Loucy (cell line): ENCODE results near the gene MAN2A2.
"Not testable (repeated sequence)": the region's sequence is repeated elsewhere in the genome, so short reads cannot be mapped to it uniquely, and the experiment has no call there.

Source experiments
- H2AFZ ChIP-seq: fragments of 200-600 bp; sonication (generic); 2 replicates; pipeline ENCODE4 v1.6.0; 2016; ENCODE audit warnings: antibody characterized with exemption, mild to moderate bottlenecking, low read length, moderate library complexity
- H3F3A ChIP-seq: fragments of 200-600 bp; 2 replicates; pipeline ENCODE4 v1.6.0; 2016; ENCODE audit warnings: antibody characterized with exemption, low read depth, mild to moderate bottlenecking
- H3K27me3 ChIP-seq: fragments of 200-600 bp; sonication (generic); 2 replicates; pipeline ENCODE4 v1.6.1; 2014; ENCODE audit warnings: low read length, mild to moderate bottlenecking; ENCODE audit not compliant: insufficient read depth, poor library complexity, severe bottlenecking
- H3K36me3 ChIP-seq: fragments of 200-600 bp; sonication (generic); 2 replicates; pipeline ENCODE4 v1.6.1; 2016; ENCODE audit warnings: low read length; ENCODE audit not compliant: insufficient read depth
- H3K4me1 ChIP-seq: fragments of 200-600 bp; sonication (generic); 2 replicates; pipeline ENCODE4 v1.5.1; 2014; ENCODE audit warnings: low read length, mild to moderate bottlenecking; ENCODE audit not compliant: insufficient read depth, poor library complexity, severe bottlenecking
- H3K4me2 ChIP-seq: fragments of 200-600 bp; sonication (generic); 2 replicates; pipeline ENCODE4 v1.6.0; 2014; ENCODE audit warnings: antibody characterized with exemption, low read length, low read depth, mild to moderate bottlenecking; ENCODE audit not compliant: poor library complexity, severe bottlenecking
- H3K4me3 ChIP-seq: fragments of 200-600 bp; sonication (generic); 2 replicates; pipeline ENCODE4 v1.5.1; 2014; ENCODE audit warnings: low read length, mild to moderate bottlenecking, mixed read lengths; ENCODE audit not compliant: poor library complexity, severe bottlenecking
- H3K79me2 ChIP-seq: fragments of 200-600 bp; sonication (generic); 2 replicates; pipeline ENCODE4 v1.6.1; 2014; ENCODE audit warnings: low read length; ENCODE audit not compliant: insufficient read depth
- H3K9ac ChIP-seq: fragments of 200-600 bp; sonication (generic); 2 replicates; pipeline ENCODE4 v1.6.0; 2014; ENCODE audit warnings: mild to moderate bottlenecking, low read depth, low read length, moderate library complexity; ENCODE audit not compliant: poor library complexity, severe bottlenecking
- H3K9me2 ChIP-seq: fragments of 200-600 bp; sonication (generic); replicated peaks from 2 replicates; pipeline ENCODE4 v1.6.1; 2016; ENCODE audit warnings: low read depth, low read length, mixed read lengths
- H3K9me3 ChIP-seq: fragments of 200-600 bp; sonication (generic); 2 replicates; pipeline ENCODE4 v1.6.1; 2014; ENCODE audit warnings: mild to moderate bottlenecking, antibody characterized with exemption, low read length, low read depth; ENCODE audit not compliant: insufficient read depth
- H4K20me1 ChIP-seq: fragments of 200-600 bp; sonication (generic); 2 replicates; pipeline ENCODE4 v1.6.0; 2014; ENCODE audit warnings: antibody characterized with exemption, low read length, mild to moderate bottlenecking; ENCODE audit not compliant: insufficient read depth, poor library complexity, severe bottlenecking
- EZH2phosphoT487 ChIP-seq: fragments of 200-600 bp; IDR thresholded peaks from 2 replicates; pipeline ENCODE4 v1.6.1; 2018; ENCODE audit warnings: antibody characterized with exemption, mild to moderate bottlenecking, moderate library complexity, borderline replicate concordance
- TF ChIP-seq, protein P1 (sequence below): fragments of 200-600 bp; sonication (generic); conservative IDR thresholded peaks from 2 replicates; pipeline ENCODE4 v1.5.1; 2014; ENCODE audit warnings: mild to moderate bottlenecking, antibody characterized with exemption, low read length

MAN2A2 gene

DNA sequence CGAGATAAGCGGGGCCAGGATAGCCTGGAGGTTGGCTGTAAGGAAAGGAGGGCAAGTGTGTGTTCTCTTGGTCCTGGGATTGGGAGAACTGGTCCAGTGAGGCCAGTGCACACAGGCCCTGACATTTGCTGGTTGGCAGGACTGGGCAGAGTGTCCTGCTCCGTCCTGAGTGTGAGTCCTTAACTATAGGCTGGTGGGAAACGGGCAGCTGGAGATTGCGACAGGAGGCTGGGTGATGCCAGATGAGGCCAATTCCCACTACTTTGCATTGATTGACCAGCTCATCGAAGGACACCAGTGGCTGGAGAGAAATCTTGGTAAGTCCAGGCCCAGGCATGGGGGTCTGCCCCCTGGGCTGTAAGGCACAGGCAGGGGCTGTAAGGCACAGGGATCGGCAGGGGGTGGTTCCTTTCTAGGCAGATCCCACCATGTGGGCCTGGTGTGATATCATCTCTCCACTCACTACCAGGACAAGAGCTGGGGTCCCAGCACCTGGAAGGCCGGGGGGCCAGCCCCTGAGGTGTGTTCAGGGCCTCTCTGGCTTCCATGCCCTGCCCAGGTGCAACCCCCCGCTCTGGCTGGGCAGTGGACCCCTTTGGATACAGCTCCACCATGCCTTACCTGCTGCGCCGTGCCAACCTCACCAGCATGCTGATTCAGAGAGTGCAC lies 3.2 kb downstream of the MAN2A2 start:
- Histone ChIP-seq H3K4me1 (peaks cover 13% of the 10 kb centered on the region), H3K36me3 (peaks cover 6% of the 10 kb centered on the region; the same call in 1 of the 2 replicates), H2AFZ (no peak overlapping the region), H3K9ac (no peak overlapping the region), H3K27me3 (no peaks in the 10 kb centered on the region), H4K20me1 (no peaks in the 10 kb centered on the region), H3K9me2 (no peaks in the 10 kb centered on the region), H3K9me3 (no peaks in the 10 kb centered on the region), H3F3A (no peaks in the 10 kb centered on the region), H3K79me2 (peaks cover 19% of the 10 kb centered on the region; the same call in 1 of the 2 replicates), H3K4me3 (no peak overlapping the region), H3K4me2 (no peak overlapping the region)
- TF ChIP-seq EZH2phosphoT487, result no peak
- TF ChIP-seq, protein P1, sequence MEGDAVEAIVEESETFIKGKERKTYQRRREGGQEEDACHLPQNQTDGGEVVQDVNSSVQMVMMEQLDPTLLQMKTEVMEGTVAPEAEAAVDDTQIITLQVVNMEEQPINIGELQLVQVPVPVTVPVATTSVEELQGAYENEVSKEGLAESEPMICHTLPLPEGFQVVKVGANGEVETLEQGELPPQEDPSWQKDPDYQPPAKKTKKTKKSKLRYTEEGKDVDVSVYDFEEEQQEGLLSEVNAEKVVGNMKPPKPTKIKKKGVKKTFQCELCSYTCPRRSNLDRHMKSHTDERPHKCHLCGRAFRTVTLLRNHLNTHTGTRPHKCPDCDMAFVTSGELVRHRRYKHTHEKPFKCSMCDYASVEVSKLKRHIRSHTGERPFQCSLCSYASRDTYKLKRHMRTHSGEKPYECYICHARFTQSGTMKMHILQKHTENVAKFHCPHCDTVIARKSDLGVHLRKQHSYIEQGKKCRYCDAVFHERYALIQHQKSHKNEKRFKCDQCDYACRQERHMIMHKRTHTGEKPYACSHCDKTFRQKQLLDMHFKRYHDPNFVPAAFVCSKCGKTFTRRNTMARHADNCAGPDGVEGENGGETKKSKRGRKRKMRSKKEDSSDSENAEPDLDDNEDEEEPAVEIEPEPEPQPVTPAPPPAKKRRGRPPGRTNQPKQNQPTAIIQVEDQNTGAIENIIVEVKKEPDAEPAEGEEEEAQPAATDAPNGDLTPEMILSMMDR, result no peak

GRCh38 chr15:90907051-90907660 lies 4.1 kb downstream of the MAN2A2 start:
- no peaks in the 10 kb centered on the region for H3K27me3 ChIP-seq
- H3F3A ChIP-seq, result no peaks in the 10 kb centered on the region
- H3K4me3 ChIP-seq, result no peak overlapping the region
- TF ChIP-seq, protein P1, result no peak
- TF ChIP-seq EZH2phosphoT487, result no peak
- peaks cover 8% of the 10 kb centered on the region; the same call in 1 of the 2 replicates for H3K36me3 ChIP-seq
- H3K9ac ChIP-seq, result no peak overlapping the region
- peaks cover 19% of the 10 kb centered on the region; the same call in 1 of the 2 replicates for H3K79me2 ChIP-seq
- H3K9me2 ChIP-seq, result no peaks in the 10 kb centered on the region
- H3K4me2 ChIP-seq, result no peak overlapping the region
- no peaks in the 10 kb centered on the region for H3K9me3 ChIP-seq
- no peaks in the 10 kb centered on the region for H4K20me1 ChIP-seq
- H2AFZ ChIP-seq, result no peak overlapping the region
- peaks cover 7% of the 10 kb centered on the region for H3K4me1 ChIP-seq

DNA sequence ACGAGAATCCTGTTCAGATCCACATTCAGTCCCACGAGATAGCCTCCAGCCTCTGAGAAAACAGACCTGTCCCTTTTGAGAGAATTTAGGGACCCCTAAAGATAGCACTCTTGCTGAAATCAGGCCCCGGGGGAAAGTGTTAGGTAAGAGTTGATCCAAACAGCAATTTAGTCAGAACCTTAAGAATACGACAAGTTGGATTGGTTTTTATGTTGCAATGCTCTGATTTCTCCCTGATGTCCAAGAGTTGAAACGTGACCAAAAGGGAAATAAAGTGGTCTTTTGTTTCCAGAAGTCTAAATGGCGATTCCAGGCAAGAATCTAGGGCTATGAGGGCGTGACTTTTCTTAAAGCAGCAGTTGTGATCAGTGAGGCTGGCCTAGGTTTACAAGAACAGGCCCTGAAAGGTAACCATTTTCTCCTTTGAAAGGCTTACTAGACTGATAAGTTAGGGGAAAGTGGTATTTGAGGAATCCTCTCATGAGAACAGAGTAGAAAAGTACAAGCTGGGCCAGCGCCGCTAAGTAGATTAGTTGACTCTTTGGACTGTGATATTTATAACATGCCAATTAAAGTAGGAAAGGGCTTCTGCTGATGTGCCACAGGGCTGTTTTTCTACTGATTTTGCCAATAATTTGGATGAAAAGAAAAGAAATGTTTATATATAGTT lies 4.9 kb downstream of the MAN2A2 start:
- peaks cover 11% of the 10 kb centered on the region; the same call in 1 of the 2 replicates for H3K36me3 ChIP-seq

DNA sequence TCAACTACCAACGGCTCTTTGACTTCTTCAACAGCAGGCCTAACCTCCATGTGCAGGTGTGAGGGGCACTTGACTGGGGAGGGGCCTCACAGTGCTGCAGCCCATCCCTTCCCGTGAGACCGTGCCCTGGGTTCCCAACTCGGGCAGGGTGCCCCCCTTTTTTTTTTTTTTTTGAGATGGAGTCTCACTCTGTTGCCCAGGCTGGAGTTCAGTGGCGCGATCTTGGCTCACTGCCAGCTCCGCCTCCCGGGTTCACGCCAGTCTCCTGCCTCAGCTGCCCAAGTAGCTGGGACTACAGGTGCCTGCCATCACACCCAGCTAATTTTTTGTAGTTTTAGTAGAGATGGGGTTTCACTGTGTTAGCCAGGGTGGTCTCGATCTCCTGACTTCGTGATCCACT lies 6.3 kb downstream of the MAN2A2 start:
- peaks cover 21% of the 10 kb centered on the region; the same call in 1 of the 2 replicates for H3K36me3 ChIP-seq

More for the DNA sequence above, 4.9 kb downstream of the MAN2A2 start:
- H2AFZ ChIP-seq, result no peak overlapping the region
- no peak overlapping the region for H3K4me2 ChIP-seq
- H3K4me3 ChIP-seq, result no peak overlapping the region
- peaks cover 19% of the 10 kb centered on the region; the same call in 1 of the 2 replicates for H3K79me2 ChIP-seq
- TF ChIP-seq, protein P1, result no peak
- no peak for TF ChIP-seq EZH2phosphoT487
- H3F3A ChIP-seq, result no peaks in the 10 kb centered on the region
- H3K4me1 ChIP-seq, result peaks cover 7% of the 10 kb centered on the region
- H3K9me2 ChIP-seq, result no peaks in the 10 kb centered on the region
- no peaks in the 10 kb centered on the region for H4K20me1 ChIP-seq
- H3K27me3 ChIP-seq, result no peaks in the 10 kb centered on the region
- H3K9me3 ChIP-seq, result no peaks in the 10 kb centered on the region
- no peak overlapping the region for H3K9ac ChIP-seq

More for the DNA sequence above, 6.3 kb downstream of the MAN2A2 start:
- not testable (repeated sequence) for H3K4me1 ChIP-seq, H3K27me3 ChIP-seq, H3K4me3 ChIP-seq, H3F3A ChIP-seq, H3K9me2 ChIP-seq, H4K20me1 ChIP-seq, H3K9me3 ChIP-seq, H3K9ac ChIP-seq, H2AFZ ChIP-seq, H3K4me2 ChIP-seq
- H3K79me2 ChIP-seq, result peaks cover 11% of the 10 kb centered on the region; the same call in 1 of the 2 replicates
